DND-41 (cell line): ENCODE measurements around the gene RNASET2.

ENCODE experiments used
- ATAC-seq: fragments of 200-7000 bp; cut with Tn5 transposase; 3 replicates; pipeline ENCODE4 v1.9.1; 2021; ENCODE audit warnings: low read depth; ENCODE audit not compliant: insufficient read depth
- DNase-seq: peaks from one replicate; pipeline ENCODE4 v3.0.0-alpha.2; 2020
- H2AFZ ChIP-seq: 2 replicates; pipeline ENCODE4 v1.6.0; 2012; ENCODE audit warnings: low read depth, low read length
- H3K27ac ChIP-seq: 2 replicates; pipeline ENCODE4 v1.5.1; 2012; ENCODE audit warnings: low read length, inconsistent platforms
- H3K27me3 ChIP-seq: fragments of 200-600 bp; sonication (generic); 2 replicates; pipeline ENCODE4 v1.6.0; 2012; ENCODE audit warnings: low read length, mild to moderate bottlenecking, inconsistent platforms; ENCODE audit not compliant: insufficient read depth, poor library complexity
- H3K36me3 ChIP-seq: 2 replicates; pipeline ENCODE4 v1.5.1; 2012; ENCODE audit warnings: low read length, inconsistent platforms; ENCODE audit not compliant: insufficient read depth
- H3K4me1 ChIP-seq: 2 replicates; pipeline ENCODE4 v1.5.1; 2012; ENCODE audit warnings: mild to moderate bottlenecking, low read length; ENCODE audit not compliant: insufficient read depth
- H3K4me2 ChIP-seq: 2 replicates; pipeline ENCODE4 v1.6.0; 2012; ENCODE audit warnings: mild to moderate bottlenecking, moderate library complexity, low read length, inconsistent platforms; ENCODE audit not compliant: insufficient read depth
- H3K4me3 ChIP-seq, 2 experiments: fragments of 200-600 bp in 1 of 2; shearing (Covaris generic) in 1 of 2; 2 replicates each; pipeline ENCODE4 v1.5.1; 2012 to 2016; ENCODE audit warnings: inconsistent platforms in 2 of 2, low read length in 2 of 2, mild to moderate bottlenecking in 2 of 2, low read depth in 1 of 2, moderate library complexity in 1 of 2
- H3K79me2 ChIP-seq: 2 replicates; pipeline ENCODE4 v1.6.0; 2012; ENCODE audit warnings: low read length, inconsistent platforms; ENCODE audit not compliant: insufficient read depth
- H3K9ac ChIP-seq: 2 replicates; pipeline ENCODE4 v1.6.0; 2012; ENCODE audit warnings: low read depth, mild to moderate bottlenecking, inconsistent platforms, low read length, moderate library complexity
- H3K9me3 ChIP-seq: 2 replicates; pipeline ENCODE4 v1.5.1; 2012; ENCODE audit warnings: low read length, moderate library complexity, mild to moderate bottlenecking, inconsistent platforms; ENCODE audit not compliant: insufficient read depth, severe bottlenecking
- H4K20me1 ChIP-seq: 2 replicates; pipeline ENCODE4 v1.6.0; 2012; ENCODE audit warnings: low read length; ENCODE audit not compliant: insufficient read depth
- CTCF ChIP-seq: IDR thresholded peaks from 2 replicates; pipeline ENCODE4 v1.5.1; 2012; ENCODE audit warnings: borderline replicate concordance, low read length, moderate library complexity, mild to moderate bottlenecking; ENCODE audit not compliant: poor library complexity, severe bottlenecking; ENCODE audit errors: extremely low read depth
- EZH2 ChIP-seq: IDR thresholded peaks from 3 replicates; pipeline ENCODE4 v1.6.1; 2012; ENCODE audit warnings: borderline replicate concordance, low read depth, mild to moderate bottlenecking, moderate library complexity, low read length, inconsistent platforms; ENCODE audit not compliant: severe bottlenecking

RNASET2 gene

GRCh38 chr6:166928644-166929541 lies 27.5 kb downstream of the RNASET2 start:
- H3K27ac ChIP-seq, result no peak overlapping the region
- ATAC-seq (no peak), DNase-seq (no peak)
- peaks cover 18% of the 10 kb centered on the region for H3K36me3 ChIP-seq
- H3K4me1 ChIP-seq, result no peaks in the 10 kb centered on the region
- TF ChIP-seq CTCF, result no peak
- no peak for TF ChIP-seq EZH2
- no peak overlapping the region for H3K4me3 ChIP-seq
- H3K9me3 ChIP-seq, result no peaks in the 10 kb centered on the region
- no peaks in the 10 kb centered on the region for H3K27me3 ChIP-seq
- no peak overlapping the region for H2AFZ ChIP-seq
- H3K79me2 ChIP-seq, result no peaks in the 10 kb centered on the region
- no peak overlapping the region for H3K4me2 ChIP-seq
- H4K20me1 ChIP-seq, result peaks cover 3% of the 10 kb centered on the region
- H3K9ac ChIP-seq, result no peak overlapping the region

- no peak overlapping the region for H3K9ac ChIP-seq
- H3K4me3 ChIP-seq, result no peak overlapping the region
- no peak overlapping the region for H3K4me2 ChIP-seq
- no peaks in the 10 kb centered on the region for H3K4me1 ChIP-seq
- no peaks in the 10 kb centered on the region for H3K79me2 ChIP-seq
- no peak overlapping the region for H3K27ac ChIP-seq
- TF ChIP-seq CTCF (no peak), EZH2 (no peak)
- H2AFZ ChIP-seq, result no peak overlapping the region
- DNase-seq (no peak), ATAC-seq (no peak)
- no peaks in the 10 kb centered on the region for H3K9me3 ChIP-seq
- peaks cover 3% of the 10 kb centered on the region for H4K20me1 ChIP-seq
- H3K36me3 ChIP-seq, result peaks cover 18% of the 10 kb centered on the region
- no peaks in the 10 kb centered on the region for H3K27me3 ChIP-seq
Measured at GRCh38 chr6:166927935-166928643, 28.3 kb downstream of the RNASET2 start.

GRCh38 chr6:166927240-166927934 lies 29.0 kb downstream of the RNASET2 start:
- Histone ChIP-seq H3K27me3 (no peaks in the 10 kb centered on the region), H3K27ac (no peak overlapping the region), H4K20me1 (peaks cover 3% of the 10 kb centered on the region; the same call in 1 of the 2 replicates), H2AFZ (no peak overlapping the region), H3K9ac (no peak overlapping the region), H3K4me2 (no peak overlapping the region), H3K9me3 (no peaks in the 10 kb centered on the region), H3K4me1 (no peaks in the 10 kb centered on the region), H3K36me3 (peaks cover 14% of the 10 kb centered on the region), H3K4me3 (no peak overlapping the region), H3K79me2 (no peaks in the 10 kb centered on the region)
- TF ChIP-seq CTCF (no peak), EZH2 (no peak)
- no peak for DNase-seq
- ATAC-seq, result no peak
